Transverse colon (tissue), 4 donors: ENCODE results near the gene TCF7L2. TPM values are rescaled to one million over a fixed set of nuclear protein-coding genes. Genes with fewer than 3 reads are reported as not detected.
A peak's percentile ranks its signal among the peaks of the same experiment; 100 is the strongest.

ENCODE experiments used
- DNase-seq: peaks from one replicate; pipeline ENCODE4 v3.0.0-alpha.2; 2019
- H3K27ac ChIP-seq, 4 donors: fragments of 200-600 bp; sonication (generic); 2 replicates each; pipeline ENCODE4 v1.5.1; 2016 to 2018; ENCODE audit warnings: inconsistent platforms in 4 of 4
- H3K27me3 ChIP-seq: fragments of 200-600 bp; sonication (generic); 2 replicates; pipeline ENCODE4 v1.5.1; 2017; ENCODE audit warnings: inconsistent platforms
- H3K36me3 ChIP-seq, 4 donors: fragments of 200-600 bp; sonication (generic); 2 replicates each; pipeline ENCODE4 v1.5.1; 2017 to 2019; ENCODE audit warnings: inconsistent platforms in 4 of 4
- H3K4me1 ChIP-seq, 4 donors: fragments of 200-600 bp; sonication (generic); 2 replicates each; pipeline ENCODE4 v1.5.1; 2017 to 2020; ENCODE audit warnings: inconsistent platforms in 4 of 4
- H3K4me3 ChIP-seq, 4 donors: fragments of 200-600 bp; sonication (generic); 1 replicate in 1 of 4; 2 replicates in 3 of 4; pipeline versions ENCODE4 v1.5.1 to v1.6.1; 2017 to 2019; ENCODE audit warnings: inconsistent platforms in 4 of 4
- H3K9me3 ChIP-seq, 2 donors: fragments of 200-600 bp; sonication (generic); 2 replicates each; pipeline ENCODE4 v1.5.1; 2017 to 2019; ENCODE audit warnings: inconsistent platforms in 2 of 2
- EP300 ChIP-seq: sonication (generic); formaldehyde crosslinking; IDR thresholded peaks from one replicate; pipeline ENCODE4 v1.6.1; 2017; ENCODE audit warnings: antibody characterized with exemption, low read depth
- POLR2A ChIP-seq: fragments of 450-650 bp; IDR thresholded peaks from one replicate; pipeline ENCODE4 v1.6.1; 2016; ENCODE audit warnings: antibody characterized with exemption, mild to moderate bottlenecking, moderate library complexity
- POLR2AphosphoS5 ChIP-seq, 3 donors: sonication (generic); formaldehyde crosslinking; IDR thresholded peaks; one replicate each; pipeline ENCODE4 v1.6.1; 2016; ENCODE audit warnings: antibody characterized with exemption in 3 of 3
- WGBS, 2 donors: methylation state at CpG; one replicate each; pipeline ENCODE4 v1.1.5; 2018; ENCODE audit warnings: low coverage in 1 of 2; 5-methylcytosine and 5-hydroxymethylcytosine counted together
- in situ Hi-C, 4 donors: fragments of 200-750 bp; cut with MboI; loops; one replicate each; pipeline versions ENCODE4 v1.15.0 to v1.15.1; 2017; ENCODE audit warnings: low sequenced_read_pairs in 3 of 4, low pct_ligation_motif_present in 1 of 4, low pct_unique_long_range_greater_than_20kb in 1 of 4
- intact Hi-C: fragments of 100-400 bp; cut with DNase I; formaldehyde crosslinking; loops from one replicate; pipeline ENCODE4 v1.15.1; 2023; ENCODE audit warnings: low total_unique reads
- total RNA-seq, 4 donors: library from RNA; depleted of rRNA; stranded (reverse); fragments of >200 nt; gene quantifications; one replicate each; pipeline ENCODE4 v1.1.0, GENCODE V29; 2016
- TF ChIP-seq, protein P1 (sequence below), 5 experiments: fragments of 200-600 bp in 3 of 5; fragments of 450-650 bp in 2 of 5; sonication (generic) in 3 of 5; IDR thresholded peaks; 1 replicate in 2 of 5; 2 replicates in 3 of 5; pipeline ENCODE4 v1.5.1; 2016 to 2017; ENCODE audit warnings: antibody characterized with exemption in 5 of 5, inconsistent platforms in 3 of 5, mild to moderate bottlenecking in 2 of 5, moderate library complexity in 1 of 5

The TCF7L2 gene
- total RNA-seq, 4 donors from 2014 or later, result 84.6 to 249 (median 137) TPM

DNA sequence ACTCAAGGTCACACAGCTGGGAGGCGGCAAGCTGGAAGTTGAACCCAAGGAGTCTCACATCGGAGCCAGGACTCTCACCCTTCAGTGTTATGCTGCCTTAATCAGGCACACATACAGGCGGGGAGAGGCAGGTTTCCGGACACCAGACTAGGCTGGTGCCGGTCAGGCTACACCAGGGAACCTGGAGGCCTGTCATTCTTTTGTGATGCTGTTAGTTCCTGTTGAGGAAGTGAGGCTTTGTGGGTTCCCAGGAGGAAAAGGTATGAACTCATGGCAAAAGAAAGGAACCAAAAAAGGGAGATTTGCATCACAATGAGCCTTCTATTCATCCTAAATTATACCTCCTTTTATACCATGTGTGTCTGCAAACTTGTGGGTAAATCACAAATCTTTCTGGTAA, 103.8 kb downstream of the TCF7L2 start:
- Histone ChIP-seq H3K27me3 (no peaks in the 10 kb centered on the region), H3K27ac (peak overlapping the region in 1 of 4 donors; percentile 24), H3K4me3 (no peak overlapping the region), H3K36me3 (no peaks in the 10 kb centered on the region), H3K4me1 (peaks cover 13 to 43% (median 22%) of the 10 kb centered on the region in 4 donors), H3K9me3 (no peaks in the 10 kb centered on the region)
- intact Hi-C loops (no loop called here), in situ Hi-C loops (no loop called here)
- no peak for DNase-seq
- TF ChIP-seq EP300 (no peak), POLR2AphosphoS5 (IDR thresholded peaks at IDR 0.05) (no peak), POLR2A (no peak)
- TF ChIP-seq, protein P1, sequence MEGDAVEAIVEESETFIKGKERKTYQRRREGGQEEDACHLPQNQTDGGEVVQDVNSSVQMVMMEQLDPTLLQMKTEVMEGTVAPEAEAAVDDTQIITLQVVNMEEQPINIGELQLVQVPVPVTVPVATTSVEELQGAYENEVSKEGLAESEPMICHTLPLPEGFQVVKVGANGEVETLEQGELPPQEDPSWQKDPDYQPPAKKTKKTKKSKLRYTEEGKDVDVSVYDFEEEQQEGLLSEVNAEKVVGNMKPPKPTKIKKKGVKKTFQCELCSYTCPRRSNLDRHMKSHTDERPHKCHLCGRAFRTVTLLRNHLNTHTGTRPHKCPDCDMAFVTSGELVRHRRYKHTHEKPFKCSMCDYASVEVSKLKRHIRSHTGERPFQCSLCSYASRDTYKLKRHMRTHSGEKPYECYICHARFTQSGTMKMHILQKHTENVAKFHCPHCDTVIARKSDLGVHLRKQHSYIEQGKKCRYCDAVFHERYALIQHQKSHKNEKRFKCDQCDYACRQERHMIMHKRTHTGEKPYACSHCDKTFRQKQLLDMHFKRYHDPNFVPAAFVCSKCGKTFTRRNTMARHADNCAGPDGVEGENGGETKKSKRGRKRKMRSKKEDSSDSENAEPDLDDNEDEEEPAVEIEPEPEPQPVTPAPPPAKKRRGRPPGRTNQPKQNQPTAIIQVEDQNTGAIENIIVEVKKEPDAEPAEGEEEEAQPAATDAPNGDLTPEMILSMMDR (IDR thresholded peaks at IDR 0.05), result no peak
- WGBS, 2 donors, result 92% methylated on average over 5 of the region's 5 CpGs; no CpG with 5 or more reads in 1 of the 2 donors

DNA sequence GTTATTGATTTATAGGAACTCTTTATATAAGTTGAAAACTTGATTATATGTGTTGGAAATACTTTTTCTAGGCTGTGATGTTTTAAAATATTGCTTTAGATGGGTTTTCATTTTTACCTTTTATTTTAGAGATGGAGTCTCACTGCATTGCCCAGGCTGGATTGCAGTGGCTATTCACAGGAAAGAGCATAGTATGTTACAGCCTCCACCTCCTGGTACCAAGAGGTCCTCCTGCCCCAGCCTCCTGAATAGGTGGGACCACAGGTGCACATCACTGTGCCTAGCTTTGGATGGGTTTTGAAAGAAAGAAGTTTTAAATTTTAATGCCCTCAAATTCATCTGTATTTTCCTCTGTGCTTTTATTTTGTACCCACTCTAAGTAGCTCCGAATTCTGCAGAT, 105.4 kb downstream of the TCF7L2 start:
- no peak for TF ChIP-seq EP300
- TF ChIP-seq, protein P1 (IDR thresholded peaks at IDR 0.05), result no peak
- no peak for TF ChIP-seq POLR2A
- TF ChIP-seq POLR2AphosphoS5 (IDR thresholded peaks at IDR 0.05), result no peak
- Histone ChIP-seq H3K36me3 (no peaks in the 10 kb centered on the region), H3K4me3 (no peak overlapping the region), H3K9me3 (no peaks in the 10 kb centered on the region), H3K27ac (no peak overlapping the region), H3K4me1 (peaks cover 28 to 59% (median 37%) of the 10 kb centered on the region in 4 donors), H3K27me3 (no peaks in the 10 kb centered on the region)
- 89 to 100% methylated on average over 1 of the region's 1 CpG for WGBS, 2 donors
- intact Hi-C loops (no loop called here), in situ Hi-C loops (no loop called here)
- DNase-seq, result no peak

DNA sequence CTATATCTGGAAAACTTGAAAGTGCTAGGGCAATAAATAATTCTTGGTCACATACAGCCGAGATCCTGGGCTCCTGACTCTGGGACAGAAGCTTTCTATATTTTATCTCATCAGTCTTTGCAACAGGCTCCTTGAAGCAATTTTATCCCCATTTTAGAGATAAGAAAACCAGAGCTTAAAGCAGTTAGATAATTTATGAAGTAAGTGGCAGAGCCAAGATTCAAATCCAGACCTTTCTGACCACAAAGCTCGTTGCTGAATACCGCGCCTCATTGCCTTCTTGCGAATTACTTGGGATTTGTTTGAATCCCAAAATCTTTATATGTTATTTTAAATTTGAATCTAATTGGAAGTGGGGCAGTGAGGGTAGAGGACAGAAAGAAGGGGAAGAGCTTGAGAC, 106.0 kb downstream of the TCF7L2 start:
- Histone ChIP-seq H3K4me1 (peaks cover 34 to 65% (median 42%) of the 10 kb centered on the region in 4 donors), H3K27ac (peak overlapping the region; percentile 28 to 85 (median 68)), H3K4me3 (no peak overlapping the region), H3K9me3 (no peaks in the 10 kb centered on the region), H3K27me3 (no peaks in the 10 kb centered on the region), H3K36me3 (no peaks in the 10 kb centered on the region)
- intact Hi-C loops (no loop called here), in situ Hi-C loops (no loop called here)
- WGBS, 2 donors, result 79 to 80% methylated on average over 5 of the region's 5 CpGs
- no peak for DNase-seq
- TF ChIP-seq EP300 (no peak), POLR2AphosphoS5 (IDR thresholded peaks at IDR 0.05) (no peak), POLR2A (no peak)
- TF ChIP-seq, protein P1 (IDR thresholded peaks at IDR 0.05), result no peak

DNA sequence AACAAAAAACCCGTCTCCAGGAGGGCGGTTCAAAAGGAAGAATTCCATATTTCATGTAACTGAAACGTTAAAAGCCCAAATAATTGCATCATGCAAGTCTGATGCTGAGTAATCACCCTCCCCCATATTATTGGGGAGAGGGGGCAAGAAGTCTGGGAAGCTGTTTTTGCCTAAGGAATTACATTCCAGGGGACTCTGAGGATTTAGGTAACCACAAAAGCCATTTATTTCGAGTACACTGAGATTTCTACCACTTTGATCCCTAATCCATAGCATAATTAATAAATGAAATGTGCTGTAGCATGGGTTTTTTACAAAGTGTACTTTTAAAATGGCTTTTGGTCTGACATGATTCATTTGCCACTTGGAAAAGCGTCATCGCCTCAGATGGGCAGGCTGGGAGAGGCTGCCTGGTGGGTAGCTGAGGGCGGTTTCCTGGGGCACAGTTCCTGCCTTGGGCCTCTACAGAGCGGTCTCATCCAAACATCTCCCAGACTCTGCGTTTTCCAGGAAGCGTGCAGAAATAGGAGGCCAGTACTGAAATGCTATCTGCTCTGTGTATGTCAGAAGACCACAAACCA, 106.5 kb downstream of the TCF7L2 start:
- Histone ChIP-seq H3K4me3 (no peak overlapping the region), H3K9me3 (no peaks in the 10 kb centered on the region), H3K27ac (peak overlapping the region; percentile 28 to 85 (median 68)), H3K27me3 (no peaks in the 10 kb centered on the region), H3K36me3 (no peaks in the 10 kb centered on the region), H3K4me1 (peaks cover 39 to 65% (median 47%) of the 10 kb centered on the region in 4 donors)
- 68 to 73% methylated on average over 6 to 10 of the region's 10 CpGs for WGBS, 2 donors
- in situ Hi-C loops (no loop called here), intact Hi-C loops (no loop called here)
- TF ChIP-seq, protein P1 (IDR thresholded peaks at IDR 0.05), result no peak
- TF ChIP-seq POLR2A (no peak), EP300 (no peak), POLR2AphosphoS5 (IDR thresholded peaks at IDR 0.05) (no peak)
- DNase-seq, result no peak
